CD4-positive, alpha-beta memory T cell (primary cell): ENCODE data around the gene PLEKHH3. TPM values are rescaled to one million over a fixed set of nuclear protein-coding genes. Genes with fewer than 3 reads are reported as not detected.
"Not testable (repeated sequence)": the region's sequence is repeated elsewhere in the genome, so short reads cannot be mapped to it uniquely, and the experiment has no call there.

ENCODE experiments used
- CTCF ChIA-PET: fragments of 350-600 bp; sonication (Branson Sonifier 250); formaldehyde crosslinking; loops from one replicate; lab custom pipeline; 2021; ENCODE audit warnings: inconsistent platforms; ENCODE audit not compliant: partially characterized antibody; lab: Charles Lee
- POLR2A ChIA-PET: fragments of 350-600 bp; sonication (Branson Sonifier 250); formaldehyde crosslinking; loops from one replicate; lab custom pipeline; 2021; ENCODE audit not compliant: partially characterized antibody; lab: Charles Lee
- DNase-seq, 5 donors: peaks; one replicate each; pipeline versions ENCODE4 v3.0.0 to v3.0.0-alpha.2; 2020 to 2022; ENCODE audit warnings: mixed read lengths in 1 of 5
- H3K27ac ChIP-seq: one replicate; pipeline ENCODE4 v1.7.0; 2013; ENCODE audit warnings: low read depth, low read length
- H3K27me3 ChIP-seq: 2 replicates; pipeline ENCODE4 v1.7.0; 2013; ENCODE audit warnings: mild to moderate bottlenecking, low read length, moderate library complexity; ENCODE audit not compliant: insufficient read depth
- H3K36me3 ChIP-seq: 2 replicates; pipeline ENCODE4 v1.7.0; 2013; ENCODE audit warnings: mild to moderate bottlenecking, low read length, moderate library complexity; ENCODE audit not compliant: insufficient read depth
- H3K4me1 ChIP-seq: 2 replicates; pipeline ENCODE4 v1.7.0; 2013; ENCODE audit warnings: mild to moderate bottlenecking, low read length, moderate library complexity; ENCODE audit not compliant: insufficient read depth
- H3K4me3 ChIP-seq, 2 donors: one replicate each; pipeline ENCODE4 v1.7.0; 2013; ENCODE audit warnings: low read length in 2 of 2, mild to moderate bottlenecking in 1 of 2
- H3K9me3 ChIP-seq, 2 donors: one replicate each; pipeline ENCODE4 v1.7.0; 2013; ENCODE audit warnings: low read length in 2 of 2, control low read depth in 1 of 2; ENCODE audit not compliant: control insufficient read depth in 1 of 2
- H3K27ac Mint-ChIP-seq, 7 donors: one replicate each; pipeline ENCODE4 v1.8.0; 2020 to 2021; ENCODE audit warnings: mixed read lengths in 7 of 7, mild to moderate bottlenecking in 6 of 7, inconsistent platforms in 3 of 7, moderate library complexity in 3 of 7
- H3K27me3 Mint-ChIP-seq, 2 donors: one replicate each; pipeline ENCODE4 v1.8.0; 2020 to 2021; ENCODE audit warnings: mixed read lengths in 2 of 2
- H3K36me3 Mint-ChIP-seq, 2 donors: one replicate each; pipeline ENCODE4 v1.8.0; 2020 to 2021; ENCODE audit warnings: mixed read lengths in 2 of 2, inconsistent platforms in 1 of 2, mild to moderate bottlenecking in 1 of 2
- H3K4me1 Mint-ChIP-seq, 4 donors: one replicate each; pipeline ENCODE4 v1.8.0; 2020 to 2021; ENCODE audit warnings: mixed read lengths in 4 of 4, mild to moderate bottlenecking in 1 of 4
- H3K4me3 Mint-ChIP-seq, 8 donors: one replicate each; pipeline ENCODE4 v1.8.0; 2020 to 2021; ENCODE audit warnings: mixed read lengths in 8 of 8, mild to moderate bottlenecking in 7 of 8, moderate library complexity in 6 of 8, inconsistent platforms in 3 of 8
- H3K9me3 Mint-ChIP-seq, 8 donors: one replicate each; pipeline ENCODE4 v1.8.0; 2020 to 2021; ENCODE audit warnings: mixed read lengths in 8 of 8, mild to moderate bottlenecking in 5 of 8, inconsistent platforms in 3 of 8, moderate library complexity in 1 of 8
- intact Hi-C: fragments of 100-400 bp; cut with micrococcal nuclease; formaldehyde crosslinking; loops from one replicate; pipeline ENCODE4 v1.15.1; 2023
- microRNA-seq: library from miRNA; unstranded; fragments of <30 nt; microRNA quantifications from one replicate; pipeline ENCODE4 v1.2.0, GENCODE V29; 2021; ENCODE audit warnings: borderline replicate concordance, borderline number of aligned reads, borderline microRNAs expressed, mixed read lengths
- polyA plus RNA-seq, 2 donors: library from polyadenylated mRNA; unstranded; fragments of 300-500 nt; fragmentation: Illumina TruSeq; gene quantifications; one replicate each; pipeline ENCODE4 v1.2.3, GENCODE V29; 2021
- total RNA-seq, 2 experiments: library from RNA; stranded (reverse); gene quantifications; one replicate each; pipeline ENCODE4 v1.2.3, GENCODE V29; 2021

PLEKHH3 gene
- total and polyA plus RNA-seq, 4 experiments from 2014 or later: 0.15 to 0.32 (median 0.19) TPM

- POLR2A ChIA-PET: no interaction called here
Observed at GRCh38 chr17:42623271-42623670, 53.5 kb downstream of the PLEKHH3 start.

GRCh38 chr17:42621987-42622386, 54.8 kb downstream of the PLEKHH3 start:
- intact Hi-C loops, CTCF ChIA-PET, H3K9me3 Mint-ChIP-seq, DNase-seq, H3K9me3 ChIP-seq, H3K4me3 ChIP-seq, H3K4me1 Mint-ChIP-seq, H3K36me3 ChIP-seq, H3K27me3 ChIP-seq, H3K27ac Mint-ChIP-seq, H3K4me3 Mint-ChIP-seq, H3K4me1 ChIP-seq, H3K36me3 Mint-ChIP-seq, H3K27ac ChIP-seq, H3K27me3 Mint-ChIP-seq: not testable (repeated sequence)
- POLR2A ChIA-PET: interaction anchor here (0.6 to 0.9 kb wide), 3 partner anchors 13 to 165 kb away, joined by 3 to 5 read pairs (median 3); partner anchors contain the start of genes RETREG3 and TUBG1

More at GRCh38 chr17:42623271-42623670, 53.5 kb downstream of the PLEKHH3 start:
- Histone ChIP-seq H3K9me3 (no peaks in the 10 kb centered on the region), H3K4me3 (no peak overlapping the region), H3K27me3 (no peaks in the 10 kb centered on the region), H3K27ac (no peak overlapping the region), H3K4me1 (no peaks in the 10 kb centered on the region), H3K36me3 (no peaks in the 10 kb centered on the region)
- H3K27me3 Mint-ChIP-seq: no peaks in the 10 kb centered on the region
- H3K4me1 Mint-ChIP-seq: peaks cover 0 to 6% (median 0%) of the 10 kb centered on the region in 4 donors
- no peak overlapping the region for H3K4me3 Mint-ChIP-seq
- CTCF ChIA-PET: interaction anchor here (1.6 kb wide), 1 partner anchor 745 kb away, joined by 3 read pairs; no protein-coding TSS in a partner anchor
- H3K9me3 Mint-ChIP-seq: peaks cover 0 to 1% (median 0%) of the 10 kb centered on the region in 8 donors
- H3K36me3 Mint-ChIP-seq: no peaks in the 10 kb centered on the region
- no peak overlapping the region for H3K27ac Mint-ChIP-seq
- no peak for DNase-seq
- intact Hi-C loops: no loop called here

- CTCF ChIA-PET: interaction anchor here (0.9 to 1.8 kb wide), 3 partner anchors 10 to 40 kb away, joined by 3 to 6 read pairs (median 3); partner anchors contain the start of gene PSMC3IP
Observed at GRCh38 chr17:42618442-42619150, 58.2 kb downstream of the PLEKHH3 start.

GRCh38 chr17:42617956-42618431, 58.8 kb downstream of the PLEKHH3 start:
- H3K4me1 ChIP-seq: no peaks in the 10 kb centered on the region
- CTCF ChIA-PET: interaction anchor here (0.9 to 1.0 kb wide), 2 partner anchors 11 to 34 kb away, joined by 3 read pairs; no protein-coding TSS in a partner anchor
- H3K9me3 ChIP-seq: no peaks in the 10 kb centered on the region
- POLR2A ChIA-PET: interaction anchor here (1.0 kb wide), 1 partner anchor 8 kb away, joined by 4 read pairs; the partner anchor contains the start of genes RETREG3 and TUBG1
- intact Hi-C loops: no loop called here
- peaks cover 20% of the 10 kb centered on the region in 2 donors for H3K36me3 Mint-ChIP-seq
- no peaks in the 10 kb centered on the region for H3K9me3 Mint-ChIP-seq
- H3K4me3 Mint-ChIP-seq: no peak overlapping the region
- peaks cover 11% of the 10 kb centered on the region for H3K36me3 ChIP-seq
- peaks cover 0 to 9% (median 0%) of the 10 kb centered on the region in 4 donors for H3K4me1 Mint-ChIP-seq
- no peaks in the 10 kb centered on the region for H3K27me3 Mint-ChIP-seq
- DNase-seq: no peak
- H3K27ac Mint-ChIP-seq: peak overlapping the region in 2 of 7 donors; percentile 32 to 53
- H3K27me3 ChIP-seq: no peaks in the 10 kb centered on the region
- no peak overlapping the region for H3K27ac ChIP-seq
- no peak overlapping the region for H3K4me3 ChIP-seq

More at GRCh38 chr17:42618442-42619150, 58.2 kb downstream of the PLEKHH3 start:
- Histone ChIP-seq H3K9me3 (no peaks in the 10 kb centered on the region), H3K4me3 (no peak overlapping the region), H3K4me1 (no peaks in the 10 kb centered on the region), H3K27me3 (no peaks in the 10 kb centered on the region), H3K27ac (no peak overlapping the region), H3K36me3 (peaks cover 11% of the 10 kb centered on the region)
- POLR2A ChIA-PET: interaction anchor here (1.0 kb wide), 1 partner anchor 9 kb away, joined by 4 read pairs; the partner anchor contains the start of genes RETREG3 and TUBG1
- DNase-seq: no peak
- no peak overlapping the region for H3K4me3 Mint-ChIP-seq
- H3K27me3 Mint-ChIP-seq: no peaks in the 10 kb centered on the region
- no peaks in the 10 kb centered on the region for H3K9me3 Mint-ChIP-seq
- H3K4me1 Mint-ChIP-seq: peaks cover 0 to 9% (median 0%) of the 10 kb centered on the region in 4 donors
- H3K27ac Mint-ChIP-seq: peak overlapping the region in 1 of 7 donors; percentile 36
- intact Hi-C loops: no loop called here
- H3K36me3 Mint-ChIP-seq: peaks cover 17 to 18% of the 10 kb centered on the region in 2 donors

Small RNA genes within 50 kb of the gene (microRNA-seq; reads per million reads assigned to microRNA genes)
- gene MIR6780A: not detected

Other genes starting within 250 kb of the PLEKHH3 start
- 10 to 100 TPM; 13.1 to 15.9 TPM for gene ATP6V0A1, start 218.1 kb downstream of the PLEKHH3 start, total RNA-seq
- gene ATP6V0A1, start 218.1 kb downstream of the PLEKHH3 start, polyA plus RNA-seq: 1 to 10 TPM; 3.9 to 6.4 TPM
- 10 to 100 TPM; 20.6 to 22.8 TPM for gene NAGLU, start 140.8 kb downstream of the PLEKHH3 start, total RNA-seq
- 10 to 100 TPM in 1 of 2 donors, 1 to 10 TPM in 1; 8.5 to 15.5 TPM for gene NAGLU, start 140.8 kb downstream of the PLEKHH3 start, polyA plus RNA-seq
- 1 to 10 TPM; 1.2 TPM for gene HSD17B1, start 124.1 kb downstream of the PLEKHH3 start, total RNA-seq
- under 1 TPM; 0.07 to 0.88 TPM for gene HSD17B1, start 124.1 kb downstream of the PLEKHH3 start, polyA plus RNA-seq
- 10 to 100 TPM; 65.2 to 71.1 TPM for gene COASY, start 114.8 kb downstream of the PLEKHH3 start, total RNA-seq
- 10 to 100 TPM; 44.6 to 66.0 TPM for gene COASY, start 114.8 kb downstream of the PLEKHH3 start, polyA plus RNA-seq
- gene MLX, start 109.9 kb downstream of the PLEKHH3 start, total RNA-seq: 10 to 100 TPM; 73.3 to 73.7 TPM
- gene MLX, start 109.9 kb downstream of the PLEKHH3 start, polyA plus RNA-seq: 10 to 100 TPM; 38.1 to 53.6 TPM
- 1 to 10 TPM; 3.4 to 4.5 TPM for gene PSMC3IP, start 99.3 kb downstream of the PLEKHH3 start, total RNA-seq
- 1 to 10 TPM in 1 of 2 donors, under 1 TPM in 1; 0.93 to 1.9 TPM for gene PSMC3IP, start 99.3 kb downstream of the PLEKHH3 start, polyA plus RNA-seq
- 100 to 1,000 TPM; 128 to 134 TPM for gene RETREG3, start 67.6 kb downstream of the PLEKHH3 start, total RNA-seq
- 100 to 1,000 TPM; 106 to 123 TPM for gene RETREG3, start 67.6 kb downstream of the PLEKHH3 start, polyA plus RNA-seq
- gene TUBG1, start 67.3 kb downstream of the PLEKHH3 start, total RNA-seq: 10 to 100 TPM; 13.6 to 16.5 TPM
- gene TUBG1, start 67.3 kb downstream of the PLEKHH3 start, polyA plus RNA-seq: 10 to 100 TPM in 1 of 2 donors, 1 to 10 TPM in 1; 6.4 to 12.8 TPM
- 10 to 100 TPM; 18.1 to 19.1 TPM for gene TUBG2, start 17.7 kb downstream of the PLEKHH3 start, total RNA-seq
- gene TUBG2, start 17.7 kb downstream of the PLEKHH3 start, polyA plus RNA-seq: 1 to 10 TPM; 3.0 to 5.0 TPM
- under 1 TPM; 0.53 to 0.81 TPM for gene CCR10, start 4.8 kb upstream of the PLEKHH3 start, total RNA-seq
- gene CCR10, start 4.8 kb upstream of the PLEKHH3 start, polyA plus RNA-seq: 10 to 100 TPM in 1 of 2 donors, 1 to 10 TPM in 1; 9.1 to 10.7 TPM
- gene CNTNAP1, start 5.5 kb upstream of the PLEKHH3 start, total RNA-seq: 1 to 10 TPM; 2.5 to 3.0 TPM
- gene CNTNAP1, start 5.5 kb upstream of the PLEKHH3 start, polyA plus RNA-seq: 1 to 10 TPM in 1 of 2 donors, not detected in 1; 1.2 TPM
- 100 to 1,000 TPM; 184 to 192 TPM for gene EZH1, start 68.0 kb upstream of the PLEKHH3 start, total RNA-seq
- 10 to 100 TPM; 20.1 to 38.6 TPM for gene EZH1, start 68.0 kb upstream of the PLEKHH3 start, polyA plus RNA-seq
- not detected for gene RAMP2, start 84.2 kb upstream of the PLEKHH3 start, total RNA-seq
- gene RAMP2, start 84.2 kb upstream of the PLEKHH3 start, polyA plus RNA-seq: not detected
- 10 to 100 TPM; 39.3 to 43.6 TPM for gene VPS25, start 96.5 kb upstream of the PLEKHH3 start, total RNA-seq
- gene VPS25, start 96.5 kb upstream of the PLEKHH3 start, polyA plus RNA-seq: 10 to 100 TPM; 39.8 to 63.3 TPM
- under 1 TPM; 0.14 to 0.41 TPM for gene WNK4, start 103.6 kb upstream of the PLEKHH3 start, total RNA-seq
- not detected for gene WNK4, start 103.6 kb upstream of the PLEKHH3 start, polyA plus RNA-seq
- 10 to 100 TPM; 27.7 to 30.1 TPM for gene COA3, start 121.7 kb upstream of the PLEKHH3 start, total RNA-seq
- gene COA3, start 121.7 kb upstream of the PLEKHH3 start, polyA plus RNA-seq: 100 to 1,000 TPM; 110 to 153 TPM
- gene CNTD1, start 121.9 kb upstream of the PLEKHH3 start, total RNA-seq: not detected
- gene CNTD1, start 121.9 kb upstream of the PLEKHH3 start, polyA plus RNA-seq: under 1 TPM; 0.22 to 0.43 TPM
- 100 to 1,000 TPM; 103 to 104 TPM for gene BECN1, start 147.3 kb upstream of the PLEKHH3 start, total RNA-seq
- 100 to 1,000 TPM; 135 to 190 TPM for gene BECN1, start 147.3 kb upstream of the PLEKHH3 start, polyA plus RNA-seq
- 10 to 100 TPM; 65.1 to 69.9 TPM for gene PSME3, start 156.4 kb upstream of the PLEKHH3 start, total RNA-seq
- 100 to 1,000 TPM; 125 to 171 TPM for gene PSME3, start 156.4 kb upstream of the PLEKHH3 start, polyA plus RNA-seq
- gene AOC2, start 167.6 kb upstream of the PLEKHH3 start, total RNA-seq: 1 to 10 TPM; 2.7 TPM
- under 1 TPM in 1 of 2 donors, not detected in 1; 0.17 TPM for gene AOC2, start 167.6 kb upstream of the PLEKHH3 start, polyA plus RNA-seq
- 1 to 10 TPM in 1 of 2 experiments, under 1 TPM in 1; 0.58 to 1.2 TPM for gene AOC3, start 174.2 kb upstream of the PLEKHH3 start, total RNA-seq
- not detected for gene AOC3, start 174.2 kb upstream of the PLEKHH3 start, polyA plus RNA-seq
- gene G6PC1, start 223.8 kb upstream of the PLEKHH3 start, total RNA-seq: not detected
- gene G6PC1, start 223.8 kb upstream of the PLEKHH3 start, polyA plus RNA-seq: not detected